HCT116 (cell line): Measurements from ENCODE around the gene OAS2. TPM values are rescaled to one million over a fixed set of nuclear protein-coding genes. Genes with fewer than 3 reads are reported as not detected.

Source experiments
- ATAC-seq: fragments of 200-7000 bp; cut with Tn5 transposase; 2 replicates; pipeline ENCODE4 v1.9.1; 2020; ENCODE audit warnings: mild to moderate bottlenecking, moderate library complexity
- BruUV-seq: library from RNA; stranded (reverse); fragments of 400-500 nt; replicated peaks from 2 replicates; lab custom pipeline; 2021; lab: Mats Ljungman, UMichigan
- CTCF ChIA-PET: fragments of 300-600 bp; sonication (Branson Sonifier 250); formaldehyde crosslinking; loops from one replicate; lab custom pipeline; 2021; ENCODE audit warnings: antibody characterized with exemption; lab: Charles Lee
- POLR2A ChIA-PET: fragments of 300-600, 350-600 bp; sonication (Branson Sonifier 250); formaldehyde crosslinking; loops from one replicate; lab custom pipeline; 2021; ENCODE audit warnings: antibody characterized with exemption; lab: Charles Lee
- RAD21 ChIA-PET, 2 experiments: fragments of 300-600 bp; sonication (Branson Sonifier 250); formaldehyde crosslinking; loops; one replicate each; lab custom pipeline; 2023; ENCODE audit warnings: low total read pairs in 2 of 2; ENCODE audit not compliant: uncharacterized antibody in 2 of 2, unreplicated experiment in 2 of 2, low non-redundant PET in 1 of 2; lab: Charles Lee
- DNase-seq: peaks from one replicate; pipeline ENCODE4 v3.0.0-alpha.2; 2010; ENCODE audit warnings: low read depth, low spot score
- H2AFZ ChIP-seq: fragments of 200-600 bp; shearing (Covaris generic), sonication (generic); 2 replicates; pipeline ENCODE4 v1.6.1; 2017; ENCODE audit warnings: low read depth, mixed run types, mixed read lengths, antibody characterized with exemption, low read length; ENCODE audit not compliant: poor library complexity, severe bottlenecking
- H3K27ac ChIP-seq: 2 replicates; pipeline ENCODE4 v1.5.1; 2012; ENCODE audit warnings: low read depth, low read length
- H3K27me3 ChIP-seq: fragments of 200-600 bp; sonication (generic); 2 replicates; pipeline ENCODE4 v1.6.1; 2016; ENCODE audit warnings: mixed run types, low read length, mixed read lengths; ENCODE audit not compliant: insufficient read depth
- H3K36me3 ChIP-seq, 2 experiments: fragments of 200-500 bp in 1 of 2; fragments of 200-600 bp in 1 of 2; sonication (Bioruptor generic) in 1 of 2; sonication (generic) in 1 of 2; 2 replicates each; pipeline versions ENCODE4 v1.5.1 to v1.6.1; 2014 to 2016; ENCODE audit warnings: low read length in 2 of 2, inconsistent platforms in 1 of 2, mixed read lengths in 1 of 2, mixed run types in 1 of 2; ENCODE audit not compliant: insufficient read depth in 2 of 2, control insufficient read depth in 1 of 2
- H3K4me1 ChIP-seq, 2 experiments: fragments of 200-600 bp in 1 of 2; sonication (generic) in 1 of 2; 2 replicates each; pipeline versions ENCODE4 v1.5.1 to v1.6.1; 2012 to 2017; ENCODE audit warnings: low read length in 2 of 2, inconsistent platforms in 1 of 2, mild to moderate bottlenecking in 1 of 2, mixed read lengths in 1 of 2, mixed run types in 1 of 2, moderate library complexity in 1 of 2; ENCODE audit not compliant: insufficient read depth in 2 of 2, control insufficient read depth in 1 of 2
- H3K4me2 ChIP-seq: fragments of 200-600 bp; sonication (generic); 2 replicates; pipeline ENCODE4 v1.6.1; 2017; ENCODE audit warnings: mixed run types, low read length, mixed read lengths
- H3K4me3 ChIP-seq, 2 experiments: fragments of 200-600 bp in 1 of 2; sonication (generic) in 1 of 2; replicated peaks in 1 of 2; 2 replicates each; pipeline ENCODE4 v1.5.1; 2011 to 2016; ENCODE audit warnings: low read length in 2 of 2, control low read depth in 1 of 2, low read depth in 1 of 2, mild to moderate bottlenecking in 1 of 2, mixed read lengths in 1 of 2, mixed run types in 1 of 2
- H3K79me2 ChIP-seq: fragments of 200-600 bp; sonication (generic); 2 replicates; pipeline ENCODE4 v1.6.1; 2017; ENCODE audit warnings: mild to moderate bottlenecking, mixed run types, low read length, moderate library complexity, mixed read lengths; ENCODE audit not compliant: insufficient read depth
- H3K9ac ChIP-seq: fragments of 200-600 bp; sonication (generic); 2 replicates; pipeline ENCODE4 v1.6.1; 2016; ENCODE audit warnings: low read length, mixed read lengths
- H3K9me2 ChIP-seq: fragments of 200-600 bp; sonication (generic), shearing (Covaris generic); 2 replicates; pipeline ENCODE4 v1.6.1; 2017; ENCODE audit warnings: mixed run types, mild to moderate bottlenecking, moderate library complexity; ENCODE audit not compliant: insufficient read depth
- H3K9me3 ChIP-seq, 2 experiments: fragments of 200-500 bp in 1 of 2; fragments of 200-600 bp in 1 of 2; sonication (Bioruptor generic) in 1 of 2; sonication (generic) in 1 of 2; 2 replicates each; pipeline ENCODE4 v1.6.1; 2014 to 2017; ENCODE audit warnings: low read length in 2 of 2, mixed read lengths in 2 of 2, inconsistent platforms in 1 of 2, low read depth in 1 of 2, mild to moderate bottlenecking in 1 of 2, mixed run types in 1 of 2, moderate library complexity in 1 of 2; ENCODE audit not compliant: control insufficient read depth in 1 of 2, insufficient read depth in 1 of 2
- H4K20me1 ChIP-seq: fragments of 200-600 bp; sonication (generic), shearing (Covaris generic); 2 replicates; pipeline ENCODE4 v1.6.1; 2017; ENCODE audit warnings: mixed run types, mild to moderate bottlenecking, moderate library complexity; ENCODE audit not compliant: insufficient read depth
- RAD21 ChIP-seq: IDR thresholded peaks from 2 replicates; pipeline ENCODE4 v1.6.1; 2012; ENCODE audit warnings: low read depth, mild to moderate bottlenecking
- TCF7L2 ChIP-seq: IDR thresholded peaks from 2 replicates; pipeline ENCODE4 v1.7.0; 2011; ENCODE audit warnings: borderline replicate concordance, inconsistent platforms; ENCODE audit not compliant: insufficient read depth, insufficient read length; ENCODE audit errors: extremely low read depth
- intact Hi-C: fragments of 100-400 bp; cut with micrococcal nuclease; formaldehyde crosslinking; loops from 2 replicates; pipeline ENCODE4 v1.10.0; 2022
- total RNA-seq: library from RNA; stranded (reverse); gene quantifications from one replicate; pipeline ENCODE4 v1.2.1, GENCODE V29; 2021; ENCODE audit not compliant: unreplicated experiment

The OAS2 gene
- total RNA-seq, 1 experiment from 2014 or later: 0.30 TPM

DNA sequence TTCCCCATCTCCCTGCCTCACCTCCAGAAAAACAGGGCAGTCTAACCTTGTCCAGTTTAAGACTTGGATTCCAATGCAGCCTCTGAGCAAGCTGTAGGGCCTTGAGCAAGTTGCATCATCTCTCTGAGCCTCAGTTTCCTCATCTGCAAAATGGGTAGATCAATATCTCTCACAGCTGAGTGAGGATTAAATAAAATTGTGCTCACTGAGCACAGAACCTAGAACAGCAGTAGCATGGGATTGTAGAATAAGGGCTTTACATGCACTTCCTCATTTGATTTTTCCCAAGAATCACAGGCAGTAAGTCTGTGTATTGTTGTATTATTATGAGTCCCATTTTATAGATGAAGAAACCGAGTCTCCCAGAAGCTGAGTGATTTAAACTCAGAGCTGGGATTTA, 80.2 kb downstream of the OAS2 start:
- ATAC-seq (no peak), DNase-seq (no peak)
- no peak overlapping the region for H3K9ac ChIP-seq
- no TSS peak for BruUV-seq
- H4K20me1 ChIP-seq: no peaks in the 10 kb centered on the region
- no peaks in the 10 kb centered on the region for H3K4me1 ChIP-seq
- H3K27ac ChIP-seq: no peak overlapping the region
- no peak overlapping the region for H2AFZ ChIP-seq
- H3K9me2 ChIP-seq: no peaks in the 10 kb centered on the region
- no peak overlapping the region for H3K4me2 ChIP-seq
- ChIA-PET POLR2A (no interaction called here), CTCF (no interaction called here), RAD21 (no interaction called here)
- no peaks in the 10 kb centered on the region for H3K9me3 ChIP-seq
- no peak for TF ChIP-seq RAD21
- H3K4me3 ChIP-seq: no peak overlapping the region
- intact Hi-C loops: no loop called here
- H3K27me3 ChIP-seq: peaks cover 11% of the 10 kb centered on the region; the same call in 1 of the 2 replicates
- H3K36me3 ChIP-seq: no peaks in the 10 kb centered on the region
- H3K79me2 ChIP-seq: no peaks in the 10 kb centered on the region

DNA sequence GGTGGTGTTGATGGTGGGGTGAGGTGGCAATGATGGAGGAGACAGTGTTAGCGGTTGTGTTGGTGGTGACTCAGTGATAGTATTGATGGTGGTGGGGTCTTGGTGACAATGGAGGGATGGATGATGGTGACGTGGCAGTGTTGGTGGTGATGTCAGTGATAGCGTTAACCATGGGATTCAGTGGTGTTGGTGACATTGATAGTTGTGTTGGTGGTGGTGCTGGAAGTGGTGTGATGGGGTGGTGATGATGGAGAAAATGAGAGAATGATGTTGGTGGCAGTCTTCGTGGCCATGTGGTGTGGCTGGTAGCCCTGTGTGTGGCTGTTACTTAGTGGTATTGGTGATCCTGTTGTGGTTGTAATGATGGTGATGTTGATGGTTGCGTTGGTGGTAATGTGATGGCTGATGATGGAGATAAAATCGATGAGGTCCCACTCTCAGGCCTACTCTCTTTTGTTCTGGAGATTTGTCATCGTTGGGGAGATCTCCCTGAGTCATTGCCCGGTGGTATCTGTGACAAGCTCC, 80.8 kb downstream of the OAS2 start:
- ChIA-PET POLR2A (no interaction called here), CTCF (no interaction called here)
- H3K27me3 ChIP-seq: peaks cover 9% of the 10 kb centered on the region; the same call in 1 of the 2 replicates

More for the DNA sequence above, 80.8 kb downstream of the OAS2 start:
- intact Hi-C loops: no loop called here
- Histone ChIP-seq H3K4me1 (no peaks in the 10 kb centered on the region), H3K9me2 (no peaks in the 10 kb centered on the region), H3K4me2 (no peak overlapping the region), H4K20me1 (no peaks in the 10 kb centered on the region), H3K4me3 (no peak overlapping the region), H3K9me3 (no peaks in the 10 kb centered on the region), H3K9ac (no peak overlapping the region), H2AFZ (no peak overlapping the region), H3K79me2 (no peaks in the 10 kb centered on the region), H3K27ac (no peak overlapping the region), H3K36me3 (no peaks in the 10 kb centered on the region)
- RAD21 ChIA-PET: no interaction called here
- no TSS peak for BruUV-seq
- TF ChIP-seq TCF7L2: no peak
- ATAC-seq: no peak
- DNase-seq: no peak
